Right ventricle myocardium superior (tissue), 1 donor: ENCODE results near the gene LHB. TPM values are rescaled to one million over a fixed set of nuclear protein-coding genes. Genes with fewer than 3 reads are reported as not detected.

Experiments
- ATAC-seq: fragments of 200-7000 bp; cut with Tn5 transposase; one replicate; pipeline ENCODE4 v1.9.1; 2020; ENCODE audit warnings: mild to moderate bottlenecking; ENCODE audit not compliant: poor library complexity
- DNase-seq: peaks from one replicate; pipeline ENCODE4 v3.0.0-alpha.2; 2020
- intact Hi-C: fragments of 100-400 bp; cut with DNase I; formaldehyde crosslinking; loops from one replicate; pipeline ENCODE4 v1.11.2; 2022
- total RNA-seq: library from RNA; stranded (reverse); fragmentation: NEBNext Ultra II Directional; extraction: Animal tissue kit (Norgen Biotek cat#: 25700); gene quantifications from one replicate; pipeline ENCODE4 v1.2.1, GENCODE V29; 2021
- donor health status: DM: no; HTN: yes; CAD: no; lungs with severe emphysema.

The LHB gene
- total RNA-seq, 1 donor from 2014 or later, result not detected

GRCh38 chr19:49017666-49018351 is 918 bp upstream of the LHB start:
- intact Hi-C loops, result no loop called here
- peak; percentile 73 for ATAC-seq
- DNase-seq, result peak; percentile 63

GRCh38 chr19:49016067-49016839 is 638 bp downstream of the LHB start:
- DNase-seq (no peak), ATAC-seq (no peak)
- intact Hi-C loops, result no loop called here

- intact Hi-C loops, result no loop called here
- ATAC-seq (no peak), DNase-seq (no peak)
Observed at GRCh38 chr19:49014870-49015255, 2.0 kb downstream of the LHB start.

DNA sequence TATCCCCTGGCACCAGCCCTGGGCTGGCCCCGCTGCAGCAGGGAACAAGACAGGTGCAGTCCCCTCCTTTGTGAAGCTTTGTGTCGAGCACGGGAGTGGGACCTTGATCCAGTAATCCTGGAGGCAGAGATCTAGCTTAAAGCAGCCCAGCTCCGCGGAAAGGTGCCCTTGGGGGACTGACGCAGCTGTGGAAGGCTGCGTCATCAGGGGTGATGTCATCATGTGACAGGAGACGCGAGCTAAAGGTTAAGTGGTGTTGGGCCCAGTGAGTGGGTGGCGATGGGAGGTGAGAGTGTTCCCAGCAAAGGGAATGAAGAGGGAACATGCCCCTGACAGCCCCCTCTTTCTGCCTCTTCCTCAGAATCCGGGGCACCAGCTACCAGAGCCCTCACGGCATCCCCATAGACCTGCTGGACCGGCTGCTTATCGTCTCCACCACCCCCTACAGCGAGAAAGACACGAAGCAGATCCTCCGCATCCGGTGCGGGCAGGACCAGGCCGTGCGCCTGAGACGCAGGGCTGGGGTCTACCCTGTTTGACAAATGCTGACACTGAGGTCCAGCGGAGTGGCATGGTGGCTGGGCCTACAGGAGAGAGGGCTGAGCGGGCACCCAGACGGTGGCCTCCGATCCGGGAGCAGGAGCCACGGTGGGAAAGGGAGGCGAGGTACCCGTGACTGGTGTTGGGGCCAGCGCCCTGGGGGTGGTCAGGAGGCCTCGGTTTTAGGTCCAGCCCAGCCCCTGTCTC is 2.6 kb downstream of the LHB start:
- DNase-seq, result no peak
- no peak for ATAC-seq
- intact Hi-C loops, result no loop called here

- ATAC-seq (no peak), DNase-seq (no peak)
- intact Hi-C loops, result no loop called here
Observed at GRCh38 chr19:49011194-49011593, 5.7 kb downstream of the LHB start.

- DNase-seq (no peak), ATAC-seq (no peak)
- intact Hi-C loops, result no loop called here
Observed at GRCh38 chr19:49010453-49010852, 6.4 kb downstream of the LHB start.

- ATAC-seq, result no peak
- DNase-seq, result no peak
- intact Hi-C loops, result no loop called here
Observed at GRCh38 chr19:49009828-49010227, 7.1 kb downstream of the LHB start.

GRCh38 chr19:49006905-49007304 is 10.0 kb downstream of the LHB start:
- intact Hi-C loops, result no loop called here

DNA sequence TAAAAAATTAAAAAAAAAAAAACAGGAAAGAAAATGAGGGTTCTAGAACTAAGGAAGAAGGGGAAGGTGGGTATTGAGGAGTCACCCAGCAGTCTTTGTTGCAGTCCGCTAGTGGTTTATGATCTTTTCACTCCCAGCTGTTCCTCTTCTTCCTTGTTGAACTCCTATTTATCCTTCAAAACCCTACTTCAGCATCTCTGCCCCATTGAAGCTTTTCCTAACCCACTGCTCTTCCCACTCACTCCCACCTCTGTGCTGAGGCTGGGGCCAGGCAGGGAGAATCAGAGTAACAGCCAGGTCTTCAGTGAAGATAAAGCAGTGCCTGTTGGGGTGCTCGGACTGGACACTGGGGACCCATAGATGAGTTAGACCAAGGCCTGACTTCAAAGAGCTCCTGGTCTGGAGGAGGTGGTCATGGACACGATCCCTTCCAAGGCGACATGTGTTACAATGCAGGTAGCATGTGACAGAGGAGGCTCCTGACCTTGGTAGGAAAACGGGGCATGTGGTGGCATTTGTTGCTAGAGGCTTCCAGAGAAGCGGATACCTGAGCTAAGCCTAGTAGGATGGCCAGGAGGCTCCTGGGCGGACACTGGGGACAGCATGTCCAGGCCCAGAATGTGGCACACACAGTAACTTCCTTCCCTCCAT is 11.8 kb downstream of the LHB start:
- no peak for ATAC-seq
- intact Hi-C loops, result no loop called here
- DNase-seq, result no peak

More at GRCh38 chr19:49006905-49007304, 10.0 kb downstream of the LHB start:
- DNase-seq (no peak), ATAC-seq (no peak)

DNA sequence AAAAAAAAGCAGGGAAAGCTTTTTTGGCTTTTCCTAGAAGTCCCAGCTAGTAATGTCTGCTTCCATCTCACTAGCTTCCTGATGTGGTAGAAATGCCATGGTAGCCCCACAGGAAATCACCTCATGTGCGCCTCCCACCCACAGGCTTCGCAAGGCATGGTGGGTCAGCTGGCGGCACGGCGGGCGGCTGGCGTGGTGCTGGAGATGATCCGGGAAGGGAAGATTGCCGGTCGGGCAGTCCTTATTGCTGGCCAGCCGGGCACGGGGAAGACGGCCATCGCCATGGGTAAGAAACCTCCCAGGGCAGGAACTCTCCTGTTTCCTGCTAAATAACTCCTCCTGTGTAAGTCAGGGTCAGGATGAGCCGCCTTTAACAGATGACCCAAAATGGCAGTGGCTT is 12.8 kb downstream of the LHB start:
- DNase-seq (no peak), ATAC-seq (no peak)
- intact Hi-C loops, result no loop called here

DNA sequence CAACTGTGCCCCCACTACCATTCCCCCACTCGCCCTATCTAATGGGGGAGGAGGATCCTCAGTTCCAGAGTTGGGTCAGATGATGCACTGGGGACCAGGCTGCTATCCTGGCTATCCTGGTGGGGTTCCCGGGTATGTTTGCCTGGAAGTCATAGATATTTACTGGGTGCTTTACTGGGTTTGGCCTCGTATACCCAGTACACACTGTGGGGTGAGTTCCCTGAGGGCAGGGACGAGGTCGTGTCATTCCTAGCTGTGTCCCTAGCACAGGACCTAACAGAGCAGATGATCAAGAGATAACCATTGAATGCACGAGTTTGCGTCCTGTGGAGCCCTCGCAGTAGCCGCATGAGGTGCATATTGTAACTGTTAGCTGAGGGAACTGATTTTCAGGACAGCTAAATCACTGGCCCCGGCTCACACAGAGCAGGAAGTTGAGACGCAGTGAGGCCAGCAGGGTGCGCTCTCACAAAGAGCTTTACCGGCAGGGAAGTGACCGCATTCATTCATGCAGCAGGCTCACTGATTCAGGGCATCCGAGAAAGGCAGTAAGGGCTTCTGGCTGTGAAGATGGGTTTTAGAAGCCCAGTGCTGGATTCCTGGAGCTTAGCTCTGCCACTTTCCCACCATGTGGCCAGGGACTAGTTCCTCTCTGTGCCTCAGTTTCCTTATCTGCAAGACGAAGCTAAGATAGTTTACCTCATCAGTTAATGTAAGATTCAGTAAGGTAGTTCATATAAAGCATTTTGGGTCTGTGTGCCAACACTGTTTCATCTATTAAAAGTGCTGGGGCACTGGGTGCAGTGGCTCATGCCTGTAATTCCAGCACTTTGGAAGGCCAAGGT is 17.2 kb downstream of the LHB start:
- intact Hi-C loops, result no loop called here
- DNase-seq, result no peak
- ATAC-seq, result no peak

GRCh38 chr19:48997972-48998371 is 18.9 kb downstream of the LHB start:
- ATAC-seq (no peak), DNase-seq (no peak)
- intact Hi-C loops, result no loop called here

DNA sequence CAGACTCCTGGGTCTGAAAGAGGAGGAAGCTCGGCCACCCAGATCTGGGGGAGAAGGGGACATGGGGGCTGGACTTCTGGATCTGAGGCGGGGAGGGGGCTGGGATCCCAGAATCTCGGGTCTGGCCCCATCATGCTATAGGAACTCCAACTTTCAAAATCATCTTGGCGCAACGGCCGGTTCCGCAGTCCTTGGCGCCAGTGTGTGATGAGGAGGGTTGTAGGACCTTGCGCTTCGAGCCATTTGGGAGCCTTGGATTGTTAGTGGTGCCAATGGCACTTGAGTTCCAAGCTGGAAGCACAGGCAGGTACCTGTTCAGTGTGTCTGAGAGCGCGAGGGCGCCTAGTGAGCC is 22.9 kb downstream of the LHB start:
- intact Hi-C loops, result no loop called here
- ATAC-seq, result no peak
- no peak for DNase-seq

DNA sequence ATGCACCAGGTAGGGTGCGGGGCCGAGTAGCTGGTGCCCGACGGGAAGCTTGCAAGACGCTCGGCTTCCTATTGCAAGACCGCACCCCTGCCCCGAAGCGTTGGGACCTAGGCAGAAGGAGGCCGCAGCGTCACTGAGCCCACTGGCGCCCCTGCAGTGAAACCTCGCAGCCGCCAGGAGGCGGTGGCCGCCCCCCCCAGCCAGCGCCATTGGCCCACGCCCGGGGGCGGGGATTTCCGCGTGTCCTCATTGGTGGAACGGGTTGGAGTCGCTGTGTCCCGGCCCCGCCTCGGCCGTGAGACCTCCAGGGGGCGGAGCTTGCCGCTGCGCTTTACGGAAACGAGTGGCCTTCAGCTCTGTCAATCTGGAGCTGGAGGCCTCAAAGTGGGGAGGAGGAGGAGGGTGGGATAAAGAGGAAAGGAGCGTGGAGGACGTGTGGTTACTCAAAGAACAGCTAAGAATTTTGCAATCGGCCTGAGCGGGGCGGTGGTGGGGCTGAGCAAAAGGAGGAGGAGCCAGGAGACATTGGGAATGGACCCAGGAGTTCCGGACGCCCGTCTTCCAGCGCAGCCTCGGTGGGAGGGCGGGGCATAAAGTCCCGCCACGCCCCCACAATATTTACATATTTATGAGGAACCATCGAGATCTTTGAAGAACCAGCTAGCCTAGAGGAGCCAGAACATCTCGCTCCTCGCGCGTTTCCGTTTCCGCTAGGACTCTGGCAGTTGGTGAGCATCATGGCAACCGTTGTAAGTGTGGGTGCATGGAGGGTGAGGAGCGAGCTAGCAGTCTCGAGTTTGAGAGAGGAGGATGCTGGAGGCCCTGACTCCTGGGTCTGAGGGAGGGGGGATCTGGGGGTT is 23.5 kb downstream of the LHB start, which contains the start of the genes GYS1 and RUVBL2:
Gene GYS1, minus strand, starts transcription at position 135 of the 860 bp plus-strand sequence. CDS start 197 bp downstream, outside the sequence.
Gene RUVBL2, plus strand, starts transcription at position 713 of the 860 bp plus-strand sequence. Its CDS starts 25 bp downstream, at position 738.
- intact Hi-C loops, result no loop called here
- DNase-seq, result peak; percentile 100
- peak; percentile 94 for ATAC-seq

- intact Hi-C loops, result no loop called here
- DNase-seq (no peak), ATAC-seq (peak; percentile 4)
Observed at GRCh38 chr19:48992581-48993174, 24.2 kb downstream of the LHB start.

GRCh38 chr19:48991873-48992580 is 24.9 kb downstream of the LHB start:
- intact Hi-C loops, result no loop called here
- DNase-seq (peak; percentile 69), ATAC-seq (peak; percentile 56)
